K562 (cell line): ENCODE data around the gene TUBB1. TPM values are rescaled to one million over a fixed set of nuclear protein-coding genes. Genes with fewer than 3 reads are reported as not detected.

Source experiments
- BRF2 ChIP-seq: IDR thresholded peaks from 3 replicates; pipeline ENCODE4 v1.6.1; 2011; ENCODE audit warnings: borderline replicate concordance, mild to moderate bottlenecking; ENCODE audit not compliant: insufficient read length, insufficient read depth
- DACH1 ChIP-seq: fragments of 450-650 bp; IDR thresholded peaks from 2 replicates; pipeline ENCODE4 v1.6.1; 2018; ENCODE audit not compliant: partially characterized antibody
- ESRRA ChIP-seq: fragments of 450-650 bp; IDR thresholded peaks from 2 replicates; pipeline ENCODE4 v1.6.1; 2014; ENCODE audit warnings: low read depth, mild to moderate bottlenecking, moderate library complexity, borderline replicate concordance
- KDM5B ChIP-seq: fragments of 200-600 bp; sonication (generic); IDR thresholded peaks from 2 replicates; pipeline ENCODE4 v1.6.1; 2012; ENCODE audit warnings: low read depth, mild to moderate bottlenecking, moderate library complexity, low read length, control low read depth, inconsistent platforms; ENCODE audit not compliant: insufficient replicate concordance
- RBBP5 ChIP-seq: fragments of 200-600 bp; sonication (generic); IDR thresholded peaks from 2 replicates; pipeline ENCODE4 v1.6.1; 2012; ENCODE audit warnings: borderline replicate concordance, mild to moderate bottlenecking, low read length, control low read depth, inconsistent platforms; ENCODE audit not compliant: insufficient read depth, poor library complexity, severe bottlenecking
- polyA plus RNA-seq, 8 experiments: library from polyadenylated mRNA; depleted of rRNA in 4 of 8; stranded (reverse) in 5 of 8; unstranded in 3 of 8; fragments of >200 nt; fragmentation: Nextera tagmentation in 2 of 8; fragmentation: Illumina TruSeq in 1 of 8; extraction: Ambion mirVana in 2 of 8; extraction: Trizol in 1 of 8; gene quantifications; 2 replicates each; pipeline versions ENCODE4 v1.2.1 to v1.2.3, GENCODE V29; 2011 to 2014; ENCODE audit warnings: inconsistent platforms in 1 of 8, missing spikeins in 1 of 8
- total RNA-seq, 7 experiments: library from RNA; depleted of rRNA in 6 of 7; stranded (reverse); fragments of >200 nt in 6 of 7; fragmentation: Illumina TruSeq in 2 of 7; extraction: Trizol in 2 of 7; gene quantifications; 2 replicates each; pipeline versions ENCODE4 v1.2.1 to v1.2.3, GENCODE V29; 2011 to 2021; ENCODE audit warnings: low replicate concordance in 1 of 7
- TF ChIP-seq, protein P1 (sequence below): fragments of 450-650 bp; formaldehyde crosslinking; IDR thresholded peaks from 2 replicates; pipeline ENCODE4 v1.4.0; 2020; ENCODE audit warnings: mild to moderate bottlenecking

TUBB1 gene
- total and polyA plus RNA-seq, 9 of the 15 experiments (the other 6 are each of a cell fraction or from before 2014, with no cell fraction given), result 1.5 to 3.9 (median 2.4) TPM

DNA sequence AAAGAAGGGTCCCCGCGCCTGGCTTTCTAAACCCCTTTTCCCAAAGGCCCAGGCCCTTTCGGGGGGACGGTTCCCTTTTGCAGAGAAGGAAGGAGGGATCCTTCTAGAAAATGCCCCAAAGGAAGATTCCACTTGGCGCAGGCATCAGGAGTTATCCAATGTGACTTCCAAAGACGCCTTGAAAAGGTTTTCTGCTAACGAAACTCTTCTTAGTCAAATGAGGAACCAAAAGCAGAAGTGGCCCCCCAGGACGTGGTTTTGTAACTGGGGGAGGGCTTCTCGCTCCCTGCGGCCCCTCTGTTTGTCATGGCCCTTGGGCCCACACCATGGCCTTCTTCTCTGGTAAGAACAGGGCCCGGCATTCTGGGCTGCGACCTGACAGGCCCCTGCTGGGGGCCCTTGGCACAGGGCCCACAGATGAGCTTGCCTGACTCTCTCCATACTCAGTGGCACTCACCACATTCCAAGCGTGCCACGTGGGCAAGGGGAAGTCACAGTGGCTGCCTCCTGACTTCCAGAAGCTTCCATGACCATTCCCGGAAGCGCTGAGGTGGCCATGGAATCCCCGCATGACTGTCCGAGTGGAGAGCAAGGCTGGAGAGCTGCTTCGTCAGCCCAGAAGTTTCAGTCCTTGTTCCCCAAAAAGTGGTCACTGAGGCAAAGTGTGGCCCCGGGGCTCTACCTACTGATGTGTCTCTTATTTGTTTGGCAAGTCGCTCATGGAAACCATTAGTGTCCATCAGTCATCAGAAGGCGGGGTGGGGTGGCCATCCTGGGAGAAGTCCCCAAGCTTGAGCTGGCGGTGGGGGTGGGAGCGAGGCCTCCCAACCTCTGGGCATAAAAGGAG lies 11.3 kb upstream of the TUBB1 start (continued):
- TF ChIP-seq BRF2 (no peak), DACH1 (no peak), RBBP5 (no peak), KDM5B (no peak), ESRRA (no peak)
- TF ChIP-seq, protein P1, sequence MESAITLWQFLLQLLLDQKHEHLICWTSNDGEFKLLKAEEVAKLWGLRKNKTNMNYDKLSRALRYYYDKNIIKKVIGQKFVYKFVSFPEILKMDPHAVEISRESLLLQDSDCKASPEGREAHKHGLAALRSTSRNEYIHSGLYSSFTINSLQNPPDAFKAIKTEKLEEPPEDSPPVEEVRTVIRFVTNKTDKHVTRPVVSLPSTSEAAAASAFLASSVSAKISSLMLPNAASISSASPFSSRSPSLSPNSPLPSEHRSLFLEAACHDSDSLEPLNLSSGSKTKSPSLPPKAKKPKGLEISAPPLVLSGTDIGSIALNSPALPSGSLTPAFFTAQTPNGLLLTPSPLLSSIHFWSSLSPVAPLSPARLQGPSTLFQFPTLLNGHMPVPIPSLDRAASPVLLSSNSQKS (CRISPR knock-in tag), result no peak
